ENCODE results near the gene HEPN1. TPM values are rescaled to one million over a fixed set of nuclear protein-coding genes. Genes with fewer than 3 reads are reported as not detected.

Gene HEPN1
- total and polyA plus RNA-seq, 2 donors from 2014 or later = not detected

GRCh38 chr11:124937336-124937935 lies 18.4 kb downstream of the HEPN1 start:
- FAIRE-seq = no peak
- Histone ChIP-seq H3K4me1 (ENCODE audit: control insufficient read depth in 2 of 3, insufficient read depth in 2 of 3, low read depth in 1 of 3, low read length in 3 of 3) (no peaks in the 10 kb centered on the region), H3K9me3 (ENCODE audit: control insufficient read depth in 2 of 3, insufficient read depth in 1 of 3, low read length in 3 of 3) (no peaks in the 10 kb centered on the region), H3K9ac (ENCODE audit: low read length in 3 of 3) (no peak overlapping the region), H3K27ac (ENCODE audit: low read depth in 2 of 2, low read length in 2 of 2) (no peak overlapping the region), H3K4me3 (ENCODE audit: low read length in 3 of 3) (no peak overlapping the region), H3K36me3 (ENCODE audit: control insufficient read depth in 2 of 3, insufficient read depth in 3 of 3, low read length in 3 of 3) (no peaks in the 10 kb centered on the region), H3K27me3 (ENCODE audit: control insufficient read depth, insufficient read depth, low read length) (no peaks in the 10 kb centered on the region)
- intact Hi-C loops (cut with DNase I) = no loop called here
- no peak for TF ChIP-seq CTCF (IDR thresholded peaks at IDR 0.05; ENCODE audit: borderline replicate concordance, extremely low read depth, insufficient read depth)
- no peak for DNase-seq

GRCh38 chr11:124938206-124938765 lies 19.2 kb downstream of the HEPN1 start:
- Histone ChIP-seq H3K4me3 (ENCODE audit: low read length in 3 of 3) (no peak overlapping the region), H3K36me3 (ENCODE audit: control insufficient read depth in 2 of 3, insufficient read depth in 3 of 3, low read length in 3 of 3) (no peaks in the 10 kb centered on the region), H3K9me3 (ENCODE audit: control insufficient read depth in 2 of 3, insufficient read depth in 1 of 3, low read length in 3 of 3) (no peaks in the 10 kb centered on the region), H3K27me3 (ENCODE audit: control insufficient read depth, insufficient read depth, low read length) (no peaks in the 10 kb centered on the region), H3K9ac (ENCODE audit: low read length in 3 of 3) (no peak overlapping the region), H3K27ac (ENCODE audit: low read depth in 2 of 2, low read length in 2 of 2) (no peak overlapping the region), H3K4me1 (ENCODE audit: control insufficient read depth in 2 of 3, insufficient read depth in 2 of 3, low read depth in 1 of 3, low read length in 3 of 3) (no peaks in the 10 kb centered on the region)
- TF ChIP-seq CTCF (IDR thresholded peaks at IDR 0.05; ENCODE audit: borderline replicate concordance, extremely low read depth, insufficient read depth) = no peak
- no peak for FAIRE-seq
- intact Hi-C loops (cut with DNase I) = no loop called here
- no peak for DNase-seq

GRCh38 chr11:124938970-124939369 lies 19.9 kb downstream of the HEPN1 start:
- Histone ChIP-seq H3K9ac (ENCODE audit: low read length in 3 of 3) (no peak overlapping the region), H3K4me3 (ENCODE audit: low read length in 3 of 3) (no peak overlapping the region), H3K27me3 (ENCODE audit: control insufficient read depth, insufficient read depth, low read length) (no peaks in the 10 kb centered on the region), H3K36me3 (ENCODE audit: control insufficient read depth in 2 of 3, insufficient read depth in 3 of 3, low read length in 3 of 3) (no peaks in the 10 kb centered on the region), H3K9me3 (ENCODE audit: control insufficient read depth in 2 of 3, insufficient read depth in 1 of 3, low read length in 3 of 3) (no peaks in the 10 kb centered on the region), H3K4me1 (ENCODE audit: control insufficient read depth in 2 of 3, insufficient read depth in 2 of 3, low read depth in 1 of 3, low read length in 3 of 3) (no peaks in the 10 kb centered on the region), H3K27ac (ENCODE audit: low read depth in 2 of 2, low read length in 2 of 2) (no peak overlapping the region)
- no peak for FAIRE-seq
- intact Hi-C loops (cut with DNase I) = no loop called here
- no peak for TF ChIP-seq CTCF (IDR thresholded peaks at IDR 0.05; ENCODE audit: borderline replicate concordance, extremely low read depth, insufficient read depth)
- DNase-seq = no peak

All from kidney (tissue), 14 donors.